Hippocampal formation (tissue), 2 donors: ENCODE measurements around the gene LRRC26.

ENCODE experiments used
- DNase-seq, 2 donors: peaks; one replicate each; lab custom pipeline; 2025; lab: John Stamatoyannopoulos, UW

Gene LRRC26, protein sequence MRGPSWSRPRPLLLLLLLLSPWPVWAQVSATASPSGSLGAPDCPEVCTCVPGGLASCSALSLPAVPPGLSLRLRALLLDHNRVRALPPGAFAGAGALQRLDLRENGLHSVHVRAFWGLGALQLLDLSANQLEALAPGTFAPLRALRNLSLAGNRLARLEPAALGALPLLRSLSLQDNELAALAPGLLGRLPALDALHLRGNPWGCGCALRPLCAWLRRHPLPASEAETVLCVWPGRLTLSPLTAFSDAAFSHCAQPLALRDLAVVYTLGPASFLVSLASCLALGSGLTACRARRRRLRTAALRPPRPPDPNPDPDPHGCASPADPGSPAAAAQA

DNA sequence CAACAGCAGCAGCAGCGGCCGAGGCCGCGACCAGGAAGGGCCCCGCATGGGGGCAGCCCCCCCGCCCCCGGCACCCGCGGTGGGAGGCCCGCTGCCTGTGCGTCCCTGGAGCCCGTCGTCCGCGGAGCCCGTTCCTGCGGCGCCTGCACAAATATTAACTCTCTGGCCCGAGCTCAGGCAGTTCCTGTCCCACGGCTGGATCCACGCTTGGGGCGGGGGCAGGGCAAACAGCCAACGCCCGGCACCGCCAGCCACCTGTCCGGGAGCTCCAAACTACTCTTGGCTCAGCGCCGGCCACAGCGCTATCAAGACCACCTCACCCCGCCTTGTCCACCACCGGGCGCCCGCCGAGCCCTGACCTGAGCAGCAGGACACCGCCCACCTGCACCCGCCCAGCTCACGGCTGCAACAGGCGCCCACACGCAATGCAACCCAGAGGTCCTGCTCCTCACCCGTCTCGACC is at the start of gene LRRC26:
Gene LRRC26 (minus strand): TSS at position 156 of the 463 bp plus-strand sequence. CDS start 108 bp downstream, at position 48.
- DNase-seq: no peak

DNA sequence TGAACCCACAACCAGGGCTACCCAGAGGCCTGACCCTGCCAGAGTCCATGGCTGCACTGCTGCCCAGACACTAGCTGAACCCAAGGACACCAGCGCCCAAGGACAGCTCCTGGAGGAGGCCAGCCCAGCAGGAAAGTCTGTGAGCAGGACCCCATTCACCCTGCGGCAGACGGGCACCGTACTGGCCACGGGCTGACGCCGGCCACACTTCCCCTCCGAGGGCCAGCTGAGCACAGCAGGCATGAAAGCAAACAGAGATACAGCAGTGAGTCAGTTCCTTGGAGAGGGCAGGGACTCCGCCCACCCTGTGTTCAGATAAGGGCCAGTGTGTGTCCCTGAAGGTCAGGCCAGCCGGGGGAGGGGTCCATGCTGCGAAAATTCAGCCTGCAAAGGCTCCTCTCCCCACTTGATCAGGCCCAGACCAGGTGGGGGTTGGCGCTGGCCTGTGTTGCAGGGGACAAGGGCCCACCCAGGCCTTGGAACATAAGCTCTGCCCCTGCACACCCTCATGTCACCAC is 49.0 kb upstream of the LRRC26 start:
- DNase-seq: no peak

DNA sequence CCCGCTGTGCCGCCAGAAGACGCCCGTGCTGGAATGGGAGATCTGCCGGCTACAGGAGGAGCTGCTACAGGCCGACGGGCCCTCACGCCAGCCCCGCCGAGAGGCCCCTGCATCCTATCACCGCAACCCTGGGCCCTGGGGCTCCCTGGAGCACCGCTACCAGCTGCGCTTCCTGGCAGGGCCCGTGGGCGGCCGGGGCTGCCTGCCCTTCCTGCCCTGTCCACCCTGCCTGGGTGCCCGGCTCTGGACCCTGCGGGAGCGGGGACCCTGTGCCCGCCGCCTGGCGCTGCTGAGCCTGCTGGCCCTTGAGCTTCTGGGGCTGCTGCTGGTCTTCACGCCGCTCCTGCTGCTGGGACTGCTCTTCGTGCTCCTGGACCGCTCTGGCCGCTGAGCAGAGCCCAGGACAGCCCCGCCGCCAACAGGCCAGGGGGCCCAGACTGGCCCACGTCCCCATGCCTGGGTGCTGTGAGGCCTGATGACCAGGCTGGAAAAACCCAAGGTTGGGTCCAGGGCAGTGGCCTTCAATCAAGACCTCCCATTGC is 48.4 kb upstream of the LRRC26 start:
- no peak for DNase-seq

GRCh38 chr9:137217276-137218211 is 47.7 kb upstream of the LRRC26 start:
- DNase-seq: no peak

GRCh38 chr9:137216188-137216965 is 46.5 kb upstream of the LRRC26 start:
- DNase-seq: no peak

DNA sequence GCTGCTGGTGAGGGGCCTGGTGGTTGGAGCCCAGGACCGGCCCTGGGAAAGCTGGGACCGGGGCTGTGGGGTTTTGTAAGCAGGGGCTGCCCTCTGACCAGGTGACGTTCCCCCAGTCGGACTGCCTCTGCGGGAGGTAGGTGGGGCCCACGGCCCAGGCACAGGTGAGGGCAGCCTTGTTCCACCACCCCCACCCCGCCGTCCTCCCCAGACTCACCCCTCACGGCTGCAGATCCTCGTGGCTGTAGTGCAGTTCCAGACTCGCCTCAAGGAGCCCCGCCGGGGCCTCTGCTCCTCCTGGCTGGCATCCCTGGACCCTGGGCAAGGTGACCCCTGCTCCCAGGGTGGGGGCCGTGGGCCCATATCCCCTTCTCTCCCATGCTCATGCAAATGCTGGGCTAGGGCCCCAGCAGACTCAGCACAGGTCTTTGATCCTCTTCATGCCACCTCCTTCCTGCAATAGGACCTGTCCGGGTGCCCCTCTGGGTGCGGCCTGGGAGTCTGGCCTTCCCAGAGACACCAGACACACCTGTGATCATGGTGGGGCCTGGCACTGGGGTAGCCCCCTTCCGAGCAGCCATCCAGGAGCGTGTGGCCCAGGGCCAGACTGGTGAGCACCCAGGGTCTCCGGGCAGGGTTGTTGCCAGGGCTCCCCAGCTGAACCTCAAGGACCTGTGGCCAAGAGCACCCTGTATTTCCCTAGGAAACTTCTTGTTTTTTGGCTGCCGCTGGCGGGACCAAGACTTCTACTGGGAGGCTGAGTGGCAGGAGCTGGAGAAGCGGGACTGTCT is 45.5 kb upstream of the LRRC26 start:
- DNase-seq: no peak

GRCh38 chr9:137214620-137215019 is 44.8 kb upstream of the LRRC26 start:
- no peak for DNase-seq

- DNase-seq: no peak
These were observed 43.6 kb upstream of the LRRC26 start for GRCh38 chr9:137213160-137214060.

GRCh38 chr9:137212520-137212919 is 42.7 kb upstream of the LRRC26 start:
- no peak for DNase-seq

DNA sequence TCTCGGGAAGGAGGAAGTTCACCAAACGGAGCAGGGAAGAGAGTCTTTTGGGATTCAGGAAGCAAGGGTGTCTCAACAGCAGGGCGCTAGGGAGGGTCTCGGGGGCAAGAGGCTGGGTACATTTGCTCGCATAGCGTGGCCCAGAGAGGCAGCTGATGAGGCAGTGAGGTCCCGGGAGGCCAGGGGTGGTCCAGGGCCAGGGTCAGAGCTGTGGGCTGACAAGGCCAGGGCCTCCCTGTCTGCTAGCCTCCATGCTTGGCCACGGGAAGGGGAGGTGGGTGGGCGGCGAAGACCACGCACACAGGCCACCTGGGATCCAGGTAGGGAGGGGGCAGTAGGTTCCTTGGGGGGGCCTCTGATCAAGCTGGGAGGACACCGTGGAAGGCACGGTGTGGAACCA is 41.7 kb upstream of the LRRC26 start:
- DNase-seq: no peak

DNA sequence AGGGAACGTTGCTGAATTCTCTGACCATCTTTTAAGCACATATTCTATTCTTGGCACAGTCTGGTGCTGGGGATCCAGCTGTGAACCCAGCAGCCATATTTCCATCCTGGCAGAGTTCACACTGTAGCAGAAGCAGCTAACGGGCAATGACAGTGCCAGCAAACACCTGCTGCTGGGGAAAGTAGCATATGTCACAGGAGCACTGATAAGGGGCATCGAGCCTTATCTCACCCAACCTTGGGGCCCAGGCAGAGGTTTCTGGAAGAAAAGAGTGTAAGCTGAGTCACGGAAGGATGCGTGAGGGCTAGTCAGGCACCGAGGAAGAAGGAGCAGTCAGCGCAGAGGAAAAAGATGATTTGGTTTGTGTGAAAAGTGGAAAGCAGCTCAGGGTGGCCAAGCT is 36.8 kb upstream of the LRRC26 start:
- no peak for DNase-seq

DNA sequence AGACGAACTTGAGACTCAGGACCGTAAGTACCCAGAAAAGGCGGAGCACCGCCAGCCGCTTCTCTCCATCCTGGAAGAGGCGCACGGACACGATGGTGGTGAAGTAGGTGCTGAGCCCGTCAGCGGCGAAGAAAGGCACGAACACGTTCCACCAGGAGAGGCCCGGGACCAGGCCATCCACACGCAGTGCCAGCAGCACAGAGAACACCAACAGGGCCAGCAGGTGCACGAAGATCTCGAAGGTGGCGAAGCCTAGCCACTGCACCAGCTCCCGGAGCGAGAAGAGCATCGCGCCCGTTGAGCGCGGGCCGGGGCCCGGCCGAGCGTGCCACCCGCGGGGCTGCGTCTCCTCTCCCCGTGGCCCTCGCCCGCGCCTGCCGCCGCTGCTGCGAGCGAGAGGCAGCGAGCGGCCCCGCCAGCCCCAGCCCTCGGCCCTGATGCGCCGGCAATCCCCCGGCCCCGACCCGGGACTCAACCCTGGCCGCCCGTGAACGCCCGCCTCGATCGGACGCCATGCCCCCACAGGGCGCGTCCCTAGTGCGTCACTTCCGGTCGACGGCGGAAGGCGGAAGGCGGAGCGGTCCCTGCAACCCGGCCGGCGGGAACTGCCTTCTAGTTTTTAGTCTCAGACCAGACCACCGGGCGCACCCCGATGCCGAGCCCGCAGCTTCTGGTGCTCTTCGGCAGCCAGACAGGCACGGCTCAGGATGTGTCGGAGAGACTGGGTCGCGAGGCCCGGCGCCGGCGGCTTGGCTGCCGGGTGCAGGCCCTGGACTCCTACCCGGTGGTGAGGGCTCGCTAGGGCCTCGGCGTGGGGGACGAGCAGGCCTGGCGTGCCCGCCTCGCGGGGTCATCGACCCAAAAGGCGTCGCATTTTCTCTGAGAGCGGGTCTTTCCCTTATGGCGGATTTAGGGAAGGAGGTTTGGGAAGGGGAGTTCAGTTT is 35.5 kb upstream of the LRRC26 start, which contains the start of the genes NDOR1 and TMEM203:
Gene NDOR1 (plus strand): TSS at position 575 of the 944 bp plus-strand sequence. CDS start 78 bp downstream, at position 653.
Gene TMEM203 (minus strand): TSS at position 523 of the 944 bp plus-strand sequence. CDS start 234 bp downstream, at position 289.
- DNase-seq: peak; percentile 73 to 90

GRCh38 chr9:137204731-137205125 is 34.9 kb upstream of the LRRC26 start:
- no peak for DNase-seq

DNA sequence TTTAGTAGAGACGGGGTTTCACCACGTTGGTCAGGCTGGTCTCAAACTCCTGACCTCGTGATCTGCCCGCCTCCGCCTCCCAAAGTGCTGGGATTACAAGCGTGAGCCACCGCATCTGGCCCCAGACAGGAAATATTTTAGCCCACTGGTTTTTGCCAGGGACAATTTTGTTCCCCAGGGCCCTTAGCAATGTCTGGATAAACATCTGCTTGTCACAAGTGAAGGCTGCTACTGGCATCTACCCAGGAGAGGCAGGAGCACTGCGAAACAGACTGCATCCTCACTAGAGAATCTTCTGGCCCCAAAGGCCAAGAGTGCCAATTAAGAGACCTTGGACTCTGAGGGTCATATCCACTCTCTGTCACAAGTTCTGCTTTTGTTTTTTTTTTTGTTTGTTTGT is 33.1 kb upstream of the LRRC26 start:
- DNase-seq: no peak

- no peak for DNase-seq
These were observed 31.5 kb upstream of the LRRC26 start for GRCh38 chr9:137201205-137201868.

- DNase-seq: peak; percentile 98 to 99
These were observed 30.7 kb upstream of the LRRC26 start, which contains the start of gene TPRN for GRCh38 chr9:137200311-137201204. TPRN (minus strand) TSS chr9:137200741; CDS start chr9:137200711, 30 bp downstream.
